Endothelial cell (in vitro differentiated cells): ENCODE data around the gene PASK. TPM values are rescaled to one million over a fixed set of nuclear protein-coding genes. Genes with fewer than 3 reads are reported as not detected.

Experiments used
- DNase-seq: peaks from one replicate; pipeline ENCODE4 v3.0.0; 2021; ENCODE audit warnings: low spot score
- H3K27ac Mint-ChIP-seq: one replicate; pipeline ENCODE4 v1.8.0; 2021; ENCODE audit warnings: mixed read lengths, inconsistent platforms; ENCODE audit not compliant: unreplicated experiment
- H3K27me3 Mint-ChIP-seq: one replicate; pipeline ENCODE4 v1.8.0; 2021; ENCODE audit warnings: mild to moderate bottlenecking, moderate library complexity, mixed read lengths, inconsistent platforms; ENCODE audit not compliant: unreplicated experiment
- H3K36me3 Mint-ChIP-seq: one replicate; pipeline ENCODE4 v1.8.0; 2021; ENCODE audit warnings: mild to moderate bottlenecking, low read depth, mixed read lengths, inconsistent platforms; ENCODE audit not compliant: unreplicated experiment
- H3K4me1 Mint-ChIP-seq: one replicate; pipeline ENCODE4 v1.8.0; 2021; ENCODE audit warnings: mild to moderate bottlenecking, mixed read lengths, inconsistent platforms; ENCODE audit not compliant: unreplicated experiment
- H3K4me3 Mint-ChIP-seq: one replicate; pipeline ENCODE4 v1.8.0; 2021; ENCODE audit warnings: mild to moderate bottlenecking, mixed read lengths, inconsistent platforms; ENCODE audit not compliant: unreplicated experiment
- H3K9me3 Mint-ChIP-seq: one replicate; pipeline ENCODE4 v1.8.0; 2021; ENCODE audit warnings: mixed read lengths, inconsistent platforms; ENCODE audit not compliant: unreplicated experiment
- CTCF ChIP-seq: fragments of 200-600 bp; sonication (generic); IDR thresholded peaks from one replicate; pipeline ENCODE4 v1.5.0; 2021; ENCODE audit warnings: antibody characterized with exemption; ENCODE audit not compliant: unreplicated experiment
- total RNA-seq: library from RNA; stranded (reverse); fragmentation: NEBNext Ultra II Directional; extraction: Animal tissue kit (Norgen Biotek cat#: 25700); gene quantifications from one replicate; pipeline ENCODE4 v1.2.1, GENCODE V29; 2021; ENCODE audit not compliant: unreplicated experiment

The PASK gene
- total RNA-seq, 1 donor from 2014 or later: 39.7 TPM

GRCh38 chr2:241168366-241168765 is 19.1 kb upstream of the PASK start:
- H3K4me3 Mint-ChIP-seq: peak overlapping the region; percentile 18
- no peaks in the 10 kb centered on the region for H3K27me3 Mint-ChIP-seq
- H3K36me3 Mint-ChIP-seq: peaks cover 38% of the 10 kb centered on the region
- peaks cover 5% of the 10 kb centered on the region for H3K9me3 Mint-ChIP-seq
- no peaks in the 10 kb centered on the region for H3K4me1 Mint-ChIP-seq
- TF ChIP-seq CTCF: no peak
- no peak overlapping the region for H3K27ac Mint-ChIP-seq
- no peak for DNase-seq

GRCh38 chr2:241163601-241164118 is 14.4 kb upstream of the PASK start:
- Mint-ChIP-seq H3K27ac (no peak overlapping the region), H3K9me3 (no peaks in the 10 kb centered on the region), H3K4me3 (no peak overlapping the region), H3K36me3 (peaks cover 12% of the 10 kb centered on the region), H3K4me1 (no peaks in the 10 kb centered on the region), H3K27me3 (no peaks in the 10 kb centered on the region)
- TF ChIP-seq CTCF: no peak
- DNase-seq: no peak

GRCh38 chr2:241161646-241162281 is 12.5 kb upstream of the PASK start:
- H3K36me3 Mint-ChIP-seq: peaks cover 17% of the 10 kb centered on the region
- no peak for TF ChIP-seq CTCF
- H3K4me1 Mint-ChIP-seq: peaks cover 13% of the 10 kb centered on the region
- no peak overlapping the region for H3K4me3 Mint-ChIP-seq
- H3K27me3 Mint-ChIP-seq: peaks cover 3% of the 10 kb centered on the region
- no peak for DNase-seq
- H3K27ac Mint-ChIP-seq: no peak overlapping the region
- H3K9me3 Mint-ChIP-seq: no peaks in the 10 kb centered on the region

- no peak for TF ChIP-seq CTCF
- no peak overlapping the region for H3K27ac Mint-ChIP-seq
- DNase-seq: no peak
- no peak overlapping the region for H3K4me3 Mint-ChIP-seq
- H3K4me1 Mint-ChIP-seq: peaks cover 15% of the 10 kb centered on the region
- no peaks in the 10 kb centered on the region for H3K9me3 Mint-ChIP-seq
- H3K36me3 Mint-ChIP-seq: peaks cover 14% of the 10 kb centered on the region
- H3K27me3 Mint-ChIP-seq: peaks cover 3% of the 10 kb centered on the region
Observed at GRCh38 chr2:241160318-241160717, 11.0 kb upstream of the PASK start.

- Mint-ChIP-seq H3K36me3 (peaks cover 14% of the 10 kb centered on the region), H3K9me3 (no peaks in the 10 kb centered on the region), H3K4me3 (no peak overlapping the region), H3K4me1 (peaks cover 15% of the 10 kb centered on the region), H3K27ac (no peak overlapping the region), H3K27me3 (peaks cover 3% of the 10 kb centered on the region)
- no peak for DNase-seq
- TF ChIP-seq CTCF: no peak
Observed at GRCh38 chr2:241159116-241159515, 9.8 kb upstream of the PASK start.
